Endodermal cell (in vitro differentiated cells): Measurements from ENCODE around the gene ELFN2. TPM values are rescaled to one million over a fixed set of nuclear protein-coding genes. Genes with fewer than 3 reads are reported as not detected.

ENCODE experiments used
- DNase-seq: peaks from one replicate; pipeline ENCODE4 v3.0.0-alpha.2; 2017
- H3K27ac ChIP-seq: 2 replicates; pipeline ENCODE4 v1.5.1; 2013; ENCODE audit warnings: mild to moderate bottlenecking, low read depth, low read length, moderate library complexity
- H3K27me3 ChIP-seq: 2 replicates; pipeline ENCODE4 v1.6.1; 2013; ENCODE audit warnings: mild to moderate bottlenecking, low read length, moderate library complexity; ENCODE audit not compliant: insufficient read depth, control insufficient read depth, poor library complexity, severe bottlenecking
- H3K36me3 ChIP-seq: 2 replicates; pipeline ENCODE4 v1.7.0; 2013; ENCODE audit warnings: mild to moderate bottlenecking, low read length, moderate library complexity; ENCODE audit not compliant: control insufficient read depth, insufficient read depth
- H3K4me1 ChIP-seq: one replicate; pipeline ENCODE4 v1.7.0; 2013; ENCODE audit warnings: low read length; ENCODE audit not compliant: control insufficient read depth, insufficient read depth
- H3K4me3 ChIP-seq: 2 replicates; pipeline ENCODE4 v1.5.1; 2013; ENCODE audit warnings: mild to moderate bottlenecking, low read length, moderate library complexity
- H3K9ac ChIP-seq: 2 replicates; pipeline ENCODE4 v1.6.1; 2013; ENCODE audit warnings: mild to moderate bottlenecking, low read length, moderate library complexity; ENCODE audit not compliant: poor library complexity, severe bottlenecking; ENCODE audit errors: extremely low read depth
- H3K9me3 ChIP-seq: 2 replicates; pipeline ENCODE4 v1.6.1; 2013; ENCODE audit warnings: mild to moderate bottlenecking, low read length, moderate library complexity; ENCODE audit not compliant: control insufficient read depth
- H3K27ac Mint-ChIP-seq: 2 replicates; pipeline ENCODE4 v1.8.0; 2020; ENCODE audit warnings: mixed read lengths
- H3K27me3 Mint-ChIP-seq: 2 replicates; pipeline ENCODE4 v1.8.0; 2021; ENCODE audit warnings: mild to moderate bottlenecking, mixed read lengths; ENCODE audit not compliant: insufficient read depth
- H3K36me3 Mint-ChIP-seq: 2 replicates; pipeline ENCODE4 v1.8.0; 2020; ENCODE audit warnings: low read depth, mixed read lengths
- H3K4me1 Mint-ChIP-seq: 2 replicates; pipeline ENCODE4 v1.8.0; 2020; ENCODE audit warnings: mixed read lengths
- H3K4me3 Mint-ChIP-seq: 2 replicates; pipeline ENCODE4 v1.8.0; 2020; ENCODE audit warnings: mild to moderate bottlenecking, moderate library complexity, mixed read lengths
- H3K9me3 Mint-ChIP-seq: 2 replicates; pipeline ENCODE4 v1.8.0; 2020; ENCODE audit warnings: mild to moderate bottlenecking, mixed read lengths
- WGBS, 2 experiments: methylation state at CpG; one replicate each; pipeline versions ENCODE4 v1.1.5 to v1.1.7; 2013; ENCODE audit warnings: missing lambda C conversion rate in 2 of 2, mixed read lengths in 1 of 2; ENCODE audit not compliant: insufficient coverage in 1 of 2, insufficient read length in 1 of 2; 5-methylcytosine and 5-hydroxymethylcytosine counted together
- total RNA-seq, 2 donors: library from RNA; stranded (reverse); fragmentation: NEBNext Ultra II Directional in 1 of 2; extraction: Animal tissue kit (Norgen Biotek cat#: 25700) in 1 of 2; gene quantifications; 2 replicates in 1 of 2; 3 replicates in 1 of 2; pipeline ENCODE4 v1.2.1, GENCODE V29; 2021
- TF ChIP-seq, protein P1 (sequence below): fragments of 200-600 bp; sonication (generic); conservative IDR thresholded peaks from 2 replicates; pipeline ENCODE4 v1.5.0; 2021; ENCODE audit warnings: antibody characterized with exemption, mild to moderate bottlenecking

Gene ELFN2
- total RNA-seq, 2 donors from 2014 or later, result 0.40 to 0.46 TPM

- H3K27ac ChIP-seq, result no peak overlapping the region
- peaks cover 19% of the 10 kb centered on the region for H3K27me3 Mint-ChIP-seq
- H3K27me3 ChIP-seq, result peaks cover 13% of the 10 kb centered on the region
- no peak overlapping the region for H3K4me3 Mint-ChIP-seq
- H3K36me3 ChIP-seq, result no peaks in the 10 kb centered on the region
- no peak overlapping the region for H3K9ac ChIP-seq
- H3K9me3 Mint-ChIP-seq, result no peaks in the 10 kb centered on the region
- peaks cover 3% of the 10 kb centered on the region for H3K4me1 Mint-ChIP-seq
- no peaks in the 10 kb centered on the region for H3K4me1 ChIP-seq
- H3K4me3 ChIP-seq, result no peak overlapping the region
- no peaks in the 10 kb centered on the region for H3K36me3 Mint-ChIP-seq
- DNase-seq, result no peak
- no peak overlapping the region for H3K27ac Mint-ChIP-seq
- TF ChIP-seq, protein P1, sequence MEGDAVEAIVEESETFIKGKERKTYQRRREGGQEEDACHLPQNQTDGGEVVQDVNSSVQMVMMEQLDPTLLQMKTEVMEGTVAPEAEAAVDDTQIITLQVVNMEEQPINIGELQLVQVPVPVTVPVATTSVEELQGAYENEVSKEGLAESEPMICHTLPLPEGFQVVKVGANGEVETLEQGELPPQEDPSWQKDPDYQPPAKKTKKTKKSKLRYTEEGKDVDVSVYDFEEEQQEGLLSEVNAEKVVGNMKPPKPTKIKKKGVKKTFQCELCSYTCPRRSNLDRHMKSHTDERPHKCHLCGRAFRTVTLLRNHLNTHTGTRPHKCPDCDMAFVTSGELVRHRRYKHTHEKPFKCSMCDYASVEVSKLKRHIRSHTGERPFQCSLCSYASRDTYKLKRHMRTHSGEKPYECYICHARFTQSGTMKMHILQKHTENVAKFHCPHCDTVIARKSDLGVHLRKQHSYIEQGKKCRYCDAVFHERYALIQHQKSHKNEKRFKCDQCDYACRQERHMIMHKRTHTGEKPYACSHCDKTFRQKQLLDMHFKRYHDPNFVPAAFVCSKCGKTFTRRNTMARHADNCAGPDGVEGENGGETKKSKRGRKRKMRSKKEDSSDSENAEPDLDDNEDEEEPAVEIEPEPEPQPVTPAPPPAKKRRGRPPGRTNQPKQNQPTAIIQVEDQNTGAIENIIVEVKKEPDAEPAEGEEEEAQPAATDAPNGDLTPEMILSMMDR, result no peak
- no peaks in the 10 kb centered on the region for H3K9me3 ChIP-seq
- WGBS, 2 experiments, result 75% methylated on average over 6 of the region's 6 CpGs; no CpG with 5 or more reads in 1 of the 2 experiments
These were observed 85.2 kb downstream of the ELFN2 start for GRCh38 chr22:37342065-37342464.

DNA sequence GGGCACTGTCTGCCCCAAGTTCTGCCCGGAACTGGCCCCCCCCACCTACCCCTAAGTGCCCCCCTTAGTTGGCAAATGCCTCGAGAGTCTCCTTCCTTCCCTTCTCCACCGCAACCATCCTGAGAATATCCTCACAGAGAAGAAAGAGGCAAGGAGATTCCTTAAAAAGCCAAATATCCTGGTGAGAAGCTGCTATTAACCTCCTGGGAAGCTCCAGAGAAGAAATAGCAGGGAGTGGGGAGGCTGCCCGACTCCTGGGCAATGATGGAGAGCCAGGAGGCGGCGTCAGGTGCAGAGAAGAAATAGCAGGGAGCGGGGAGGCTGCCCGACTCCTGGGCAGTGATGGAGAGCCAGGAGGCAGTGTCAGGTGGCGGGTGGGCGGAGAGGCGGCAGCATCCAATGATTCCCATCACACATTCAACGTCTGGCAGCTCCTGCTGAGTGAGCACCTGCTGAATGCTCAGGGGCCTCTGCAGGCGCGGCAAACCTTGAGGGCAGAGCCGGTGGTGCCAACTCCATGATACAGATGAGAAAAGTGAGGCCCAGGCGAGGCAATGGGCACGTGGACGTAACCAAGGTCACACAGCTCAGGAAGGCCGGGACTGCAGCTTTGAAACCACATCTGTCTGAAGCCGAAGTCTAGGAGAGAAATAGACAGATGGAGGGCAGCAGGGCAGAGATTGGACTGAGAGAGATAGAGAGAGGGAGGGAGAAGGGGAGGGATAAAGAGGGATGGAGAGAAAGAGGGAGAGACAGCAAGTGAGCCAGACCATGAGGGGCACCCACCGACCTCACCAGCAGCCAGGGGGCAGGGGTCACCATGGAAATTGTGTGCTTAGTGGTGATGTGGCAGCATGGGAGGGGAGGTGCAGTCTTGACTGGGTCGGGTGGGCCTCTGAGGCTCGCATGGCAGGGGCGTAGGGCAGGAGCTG lies 86.7 kb downstream of the ELFN2 start:
- no peaks in the 10 kb centered on the region for H3K36me3 ChIP-seq
- Mint-ChIP-seq H3K27ac (no peak overlapping the region), H3K4me1 (peaks cover 8% of the 10 kb centered on the region), H3K9me3 (no peaks in the 10 kb centered on the region), H3K36me3 (no peaks in the 10 kb centered on the region), H3K27me3 (peaks cover 25% of the 10 kb centered on the region), H3K4me3 (no peak overlapping the region)
- WGBS, 2 experiments, result 39 to 59% methylated on average over 19 to 24 of the region's 24 CpGs
- no peaks in the 10 kb centered on the region for H3K4me1 ChIP-seq
- peak; percentile 78 for DNase-seq
- no peaks in the 10 kb centered on the region for H3K9me3 ChIP-seq
- H3K9ac ChIP-seq, result no peak overlapping the region
- TF ChIP-seq, protein P1, result no peak
- no peak overlapping the region for H3K27ac ChIP-seq
- peaks cover 17% of the 10 kb centered on the region for H3K27me3 ChIP-seq
- no peak overlapping the region for H3K4me3 ChIP-seq

- no peak overlapping the region for H3K27ac Mint-ChIP-seq
- H3K36me3 ChIP-seq, result no peaks in the 10 kb centered on the region
- no peak overlapping the region for H3K4me3 Mint-ChIP-seq
- peaks cover 43% of the 10 kb centered on the region for H3K27me3 Mint-ChIP-seq
- peaks cover 36% of the 10 kb centered on the region for H3K27me3 ChIP-seq
- no peaks in the 10 kb centered on the region for H3K9me3 Mint-ChIP-seq
- H3K36me3 Mint-ChIP-seq, result no peaks in the 10 kb centered on the region
- TF ChIP-seq, protein P1, result no peak
- H3K9ac ChIP-seq, result no peak overlapping the region
- 89 to 93% methylated on average over 7 to 10 of the region's 10 CpGs for WGBS, 2 experiments
- no peaks in the 10 kb centered on the region for H3K4me1 ChIP-seq
- peaks cover 8% of the 10 kb centered on the region for H3K4me1 Mint-ChIP-seq
- no peak overlapping the region for H3K27ac ChIP-seq
- no peak overlapping the region for H3K4me3 ChIP-seq
- DNase-seq, result no peak
- no peaks in the 10 kb centered on the region for H3K9me3 ChIP-seq
These were observed 88.6 kb downstream of the ELFN2 start for GRCh38 chr22:37338539-37339246.
